K562 (cell line): Measurements from ENCODE around the gene LPGAT1. TPM values are rescaled to one million over a fixed set of nuclear protein-coding genes. Genes with fewer than 3 reads are reported as not detected.

Experiments
- ATAC-seq: fragments of 200-7000 bp; cut with Tn5 transposase; 3 replicates; pipeline ENCODE4 v1.9.1; 2020; ENCODE audit warnings: moderate library complexity
- BruUV-seq: library from RNA; stranded (reverse); fragments of 400-500 nt; replicated peaks from 2 replicates; lab custom pipeline; 2021; lab: Mats Ljungman, UMichigan
- CTCF ChIA-PET: fragments of 300-600 bp; formaldehyde crosslinking; extraction: SDS; loops from one replicate; lab custom pipeline; 2021; ENCODE audit warnings: low intra/inter-chr PET ratio; lab: Yijun Ruan, JAX
- POLR2A ChIA-PET: fragments of 300-600, 350-650 bp; sonication (Branson Sonifier 250); formaldehyde crosslinking; extraction: SDS; loops from one replicate; lab custom pipeline; 2021; ENCODE audit warnings: antibody characterized with exemption, inconsistent platforms; lab: Yijun Ruan, JAX
- DNase-seq, 4 experiments: peaks; one replicate each; pipeline versions ENCODE4 v3.0.0 to v3.0.0-alpha.2; 2011 to 2018; ENCODE audit warnings: low spot score in 3 of 4, mixed read lengths in 3 of 4; ENCODE audit errors: extremely low read depth in 1 of 4
- FAIRE-seq: peaks from 2 replicates; lab custom pipeline; 2011; peaks lifted over from hg19 to GRCh38; lab: Jason Lieb, UNC
- H2AFZ ChIP-seq: 2 replicates; pipeline ENCODE4 v1.6.0; 2011; ENCODE audit warnings: low read depth, low read length, control low read depth, inconsistent platforms
- H3K27ac ChIP-seq: fragments of 200-600 bp; 3 replicates; pipeline ENCODE4 v1.8.0; 2011; ENCODE audit warnings: low read depth, mild to moderate bottlenecking, control low read depth, inconsistent platforms, low read length, moderate library complexity, mixed read lengths; ENCODE audit errors: extremely low read depth
- H3K27me3 ChIP-seq, 2 experiments: fragments of 300-600 bp in 1 of 2; 2 replicates in 1 of 2; 3 replicates in 1 of 2; pipeline versions ENCODE4 v1.6.0 to v1.8.0; 2011; ENCODE audit warnings: inconsistent platforms in 2 of 2, low read length in 2 of 2, mild to moderate bottlenecking in 1 of 2, mixed read lengths in 1 of 2, moderate library complexity in 1 of 2; ENCODE audit not compliant: control insufficient read depth in 2 of 2, insufficient read depth in 2 of 2
- H3K36me3 ChIP-seq: fragments of 300-600 bp; 3 replicates; pipeline ENCODE4 v1.8.0; 2011; ENCODE audit warnings: mild to moderate bottlenecking, low read length, inconsistent platforms; ENCODE audit not compliant: control insufficient read depth, insufficient read depth
- H3K4me1 ChIP-seq, 2 experiments: fragments of 200-600 bp in 1 of 2; replicated peaks in 1 of 2; 2 replicates in 1 of 2; 3 replicates in 1 of 2; pipeline versions ENCODE4 v1.5.1 to v1.8.0; 2011; ENCODE audit warnings: inconsistent platforms in 2 of 2, low read length in 2 of 2, mild to moderate bottlenecking in 1 of 2, mixed read lengths in 1 of 2, moderate library complexity in 1 of 2; ENCODE audit not compliant: control insufficient read depth in 2 of 2, insufficient read depth in 2 of 2
- H3K4me2 ChIP-seq: 2 replicates; pipeline ENCODE4 v1.6.1; 2011; ENCODE audit warnings: low read length, control low read depth, inconsistent platforms, mixed read lengths; ENCODE audit not compliant: insufficient read depth
- H3K4me3 ChIP-seq: fragments of 200-600 bp; sonication (generic), shearing (Covaris generic); 2 replicates; pipeline ENCODE4 v1.5.1; 2016; ENCODE audit warnings: control low read depth, inconsistent platforms
- H3K79me2 ChIP-seq: fragments of 200-600 bp; 3 replicates; pipeline ENCODE4 v1.8.0; 2011; ENCODE audit warnings: low read length, inconsistent platforms; ENCODE audit not compliant: control insufficient read depth, insufficient read depth
- H3K9ac ChIP-seq, 2 experiments: 2 replicates each; pipeline versions ENCODE4 v1.6.0 to v1.6.1; 2011; ENCODE audit warnings: low read depth in 2 of 2, low read length in 2 of 2, control low read depth in 1 of 2, inconsistent platforms in 1 of 2, mild to moderate bottlenecking in 1 of 2, mixed read lengths in 1 of 2; ENCODE audit not compliant: insufficient read depth in 1 of 2
- H3K9me1 ChIP-seq: one replicate; pipeline ENCODE4 v1.6.0; 2011; ENCODE audit warnings: inconsistent platforms, mild to moderate bottlenecking, low read length, moderate library complexity; ENCODE audit not compliant: control insufficient read depth, insufficient read depth
- H3K9me3 ChIP-seq: replicated peaks from 2 replicates; pipeline ENCODE4 v1.5.1; 2011; ENCODE audit warnings: low read depth, low read length, inconsistent platforms; ENCODE audit not compliant: control insufficient read depth, insufficient read depth
- H4K20me1 ChIP-seq: replicated peaks from 2 replicates; pipeline ENCODE4 v1.6.1; 2011; ENCODE audit warnings: low read length, inconsistent platforms, mixed read lengths; ENCODE audit not compliant: control insufficient read depth, insufficient read depth
- COPS2 ChIP-seq: fragments of 450-650 bp; conservative IDR thresholded peaks from 2 replicates; pipeline ENCODE4 v1.6.1; 2016; ENCODE audit warnings: mild to moderate bottlenecking, moderate library complexity
- FOXA3 ChIP-seq, 2 experiments: fragments of 450-650 bp in 1 of 2; sonication (generic) in 1 of 2; formaldehyde crosslinking; IDR thresholded peaks in 1 of 2; conservative IDR thresholded peaks in 1 of 2; 2 replicates each; pipeline versions ENCODE4 v1.4.0 to v1.8.0; 2020 to 2022; ENCODE audit warnings: mild to moderate bottlenecking in 2 of 2, missing genetic modification reagents in 1 of 2
- FOXJ2 ChIP-seq: fragments of 200-800 bp; sonication (Bioruptor generic); IDR thresholded peaks from 2 replicates; pipeline ENCODE4 v1.6.1; 2016; ENCODE audit warnings: missing genetic modification characterization, missing compliant biosample characterization
- HNRNPUL1 ChIP-seq: fragments of 200-400 bp; formaldehyde crosslinking; IDR thresholded peaks from 2 replicates; pipeline ENCODE4 v1.6.1; 2017; ENCODE audit warnings: low read length
- JUN ChIP-seq, 2 experiments: sonication (generic) in 1 of 2; formaldehyde crosslinking in 1 of 2; IDR thresholded peaks; 2 replicates each; pipeline versions ENCODE4 v1.6.1 to v1.8.0; 2012 to 2022; ENCODE audit warnings: borderline replicate concordance in 2 of 2, mild to moderate bottlenecking in 2 of 2, improper control_type of control experiment in 1 of 2, low read depth in 1 of 2, low read length in 1 of 2, missing genetic modification reagents in 1 of 2
- MEF2D ChIP-seq: conservative IDR thresholded peaks from 2 replicates; pipeline ENCODE4 v1.6.1; 2016; ENCODE audit warnings: low read depth, missing genetic modification characterization, missing compliant biosample characterization
- SNRNP70 ChIP-seq: fragments of 200-400 bp; formaldehyde crosslinking; optimal IDR thresholded peaks from 2 replicates; pipeline ENCODE3; 2017; ENCODE audit warnings: low read depth, low read length
- ZNF121 ChIP-seq: sonication (generic); formaldehyde crosslinking; conservative IDR thresholded peaks from 2 replicates; pipeline ENCODE4 v1.8.0; 2022; ENCODE audit warnings: missing genetic modification reagents
- ZNF143 ChIP-seq: sonication (generic); formaldehyde crosslinking; IDR thresholded peaks from 2 replicates; pipeline ENCODE4 v1.9.0; 2022; ENCODE audit warnings: mild to moderate bottlenecking, missing genetic modification reagents
- ZNF146 ChIP-seq: IDR thresholded peaks from one replicate; pipeline ENCODE4 v1.6.1; 2018; ENCODE audit warnings: missing compliant biosample characterization; ENCODE audit not compliant: unreplicated experiment
- ZNF197 ChIP-seq: fragments of 200-800 bp; sonication (Bioruptor generic); IDR thresholded peaks from 2 replicates; pipeline ENCODE4 v1.6.1; 2016; ENCODE audit warnings: low read depth, missing genetic modification characterization, missing compliant biosample characterization
- whole genome bisulfite sequencing: fragments of 100-300 bp; shearing (Covaris generic); methylation state at CpG from one replicate; pipeline ENCODE4 v1.1.6; 2016; ENCODE audit warnings: low coverage, mixed read lengths; ENCODE audit not compliant: insufficient coverage; ENCODE audit errors: missing lambda C conversion rate; 5-methylcytosine and 5-hydroxymethylcytosine counted together
- in situ Hi-C: fragments of 300-500 bp; cut with MboI; formaldehyde crosslinking; loops from 4 replicates; pipeline ENCODE4 v1.15.0; 2018; ENCODE audit warnings: inconsistent platforms, mixed read lengths
- intact Hi-C: fragments of 100-400 bp; cut with micrococcal nuclease; formaldehyde crosslinking; loops from 2 replicates; pipeline ENCODE4 v1.14.2; 2022
- polyA plus RNA-seq, 8 experiments: library from polyadenylated mRNA; depleted of rRNA in 4 of 8; stranded (reverse) in 5 of 8; unstranded in 3 of 8; fragments of >200 nt; fragmentation: Nextera tagmentation in 2 of 8; fragmentation: Illumina TruSeq in 1 of 8; extraction: Ambion mirVana in 2 of 8; extraction: Trizol in 1 of 8; gene quantifications; 2 replicates each; pipeline versions ENCODE4 v1.2.1 to v1.2.3, GENCODE V29; 2011 to 2014; ENCODE audit warnings: inconsistent platforms in 1 of 8, missing spikeins in 1 of 8
- total RNA-seq, 7 experiments: library from RNA; depleted of rRNA in 6 of 7; stranded (reverse); fragments of >200 nt in 6 of 7; fragmentation: Illumina TruSeq in 2 of 7; extraction: Trizol in 2 of 7; gene quantifications; 2 replicates each; pipeline versions ENCODE4 v1.2.1 to v1.2.3, GENCODE V29; 2011 to 2021; ENCODE audit warnings: low replicate concordance in 1 of 7

The LPGAT1 gene
- total and polyA plus RNA-seq, 9 of the 15 experiments (the other 6 are each of a cell fraction or from before 2014, with no cell fraction given): 5.7 to 31.4 (median 16.3) TPM

DNA sequence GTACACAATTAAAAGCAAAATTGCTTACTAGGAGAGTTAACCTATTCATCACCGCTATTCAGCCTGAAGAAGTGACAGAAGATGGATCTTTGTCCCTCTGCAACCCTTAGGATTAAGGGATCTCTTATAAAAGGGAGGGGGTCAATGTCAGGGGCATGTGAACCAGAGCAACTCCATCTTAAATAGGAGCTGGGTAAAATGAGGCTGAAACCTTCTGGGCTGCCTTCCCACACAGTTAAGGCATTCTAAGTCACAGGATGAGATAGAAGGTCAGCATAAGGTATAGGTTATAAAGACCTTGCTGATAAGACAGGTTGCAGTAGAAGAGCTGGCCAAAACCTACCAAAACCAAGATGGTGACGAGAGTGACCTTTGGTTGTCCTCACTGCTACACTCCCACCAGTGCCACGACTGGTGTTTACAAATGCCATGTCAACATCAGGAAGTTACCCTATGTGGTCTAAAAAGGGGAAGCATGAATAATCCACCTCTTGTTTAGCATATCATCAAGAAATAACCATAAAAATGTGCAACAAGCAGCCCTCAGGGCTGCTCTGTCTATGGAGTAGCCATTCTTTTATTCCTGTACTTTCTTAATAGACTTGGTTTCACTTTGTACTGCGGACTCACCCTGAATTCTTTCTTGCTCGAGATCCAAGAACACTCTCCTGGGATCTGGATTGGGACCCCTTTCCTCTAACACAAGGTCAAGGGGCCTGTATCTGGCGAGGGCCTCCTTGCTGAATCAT is 119.8 kb downstream of the LPGAT1 start (continued):
- TF ChIP-seq HNRNPUL1 (no peak), ZNF121 (CRISPR knock-in tag) (no peak), MEF2D (tag) (peak; percentile 86), ZNF197 (no peak), FOXJ2 (tag) (no peak), JUN (IDR thresholded peaks at IDR 0.05; ENCODE audit: borderline replicate concordance, low read depth, low read length) (no peak), JUN (CRISPR knock-in tag; IDR thresholded peaks at IDR 0.05; ENCODE audit: borderline replicate concordance) (no peak), SNRNP70 (no peak), COPS2 (no peak), FOXA3 (CRISPR knock-in tag; conservative IDR thresholded peaks at IDR 0.05 in 1 of 2, IDR thresholded peaks at IDR 0.05 in 1 of 2) (peak; percentile 19 to 66; a peak in 1 of 4 replicates)
- TF ChIP-seq, all 486 proteins: peak for 40

DNA sequence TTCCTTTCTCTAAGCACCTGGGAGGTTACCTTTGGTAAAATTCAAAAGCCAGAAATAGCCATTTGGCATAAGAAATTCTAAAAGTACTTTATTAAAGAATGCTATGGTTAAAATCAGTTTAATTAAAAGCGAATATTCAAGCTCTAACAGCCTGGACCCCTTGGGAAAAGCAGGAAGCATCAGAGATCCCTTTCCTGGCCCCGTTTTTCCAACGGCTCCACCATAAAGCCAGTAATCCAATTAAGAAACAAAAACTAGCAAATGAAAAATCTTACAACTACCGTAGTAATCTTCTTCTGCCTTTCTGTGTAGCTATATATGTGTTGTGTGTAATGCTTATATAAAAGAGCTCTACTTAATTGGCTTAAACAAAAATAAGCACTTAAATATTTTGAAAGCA is 121.6 kb downstream of the LPGAT1 start:
- H3K27ac ChIP-seq: no peak overlapping the region
- no peaks in the 10 kb centered on the region for H3K9me3 ChIP-seq
- 47% methylated on average over 4 of the region's 4 CpGs for WGBS
- no peaks in the 10 kb centered on the region for H3K36me3 ChIP-seq
- intact Hi-C loops (no loop called here), in situ Hi-C loops (no loop called here)
- peaks cover 4 to 11% of the 10 kb centered on the region in 2 experiments; a peak in 2 of 5 replicates for H3K4me1 ChIP-seq
- DNase-seq: no peak
- no peak overlapping the region for H3K9ac ChIP-seq
- H3K79me2 ChIP-seq: no peaks in the 10 kb centered on the region
- FAIRE-seq: no peak
- H3K4me2 ChIP-seq: no peak overlapping the region
- H3K9me1 ChIP-seq: no peaks in the 10 kb centered on the region
- no TSS peak for BruUV-seq
- ATAC-seq: no peak
- CTCF ChIA-PET: no interaction called here
- H3K4me3 ChIP-seq: no peak overlapping the region
- H2AFZ ChIP-seq: peak overlapping the region; percentile 3; the same call in 1 of the 2 replicates
- H3K27me3 ChIP-seq: no peaks in the 10 kb centered on the region
- TF ChIP-seq ZNF146 (CRISPR knock-in tag) (no peak), ZNF143 (CRISPR knock-in tag) (no peak)
- TF ChIP-seq, all 486 proteins: peak for 0
- no peaks in the 10 kb centered on the region for H4K20me1 ChIP-seq
- POLR2A ChIA-PET: interaction anchor here (0.7 to 1.5 kb wide), 3 partner anchors 9 to 28 kb away, joined by 3 to 8 read pairs (median 4); no protein-coding TSS in a partner anchor
